Memory B cell (primary cell): ENCODE measurements around the gene SCAPER.

Source experiments
- ATAC-seq: fragments of 150-1000 bp; cut with Tn5 transposase; 2 replicates; pipeline ENCODE4 v1.10.0; 2021; ENCODE audit warnings: low read depth, mild to moderate bottlenecking, moderate library complexity
- DNase-seq, 2 donors: peaks; one replicate each; pipeline ENCODE4 v3.0.0; 2022; ENCODE audit warnings: low spot score in 2 of 2
- H3K27ac Mint-ChIP-seq: one replicate; pipeline ENCODE4 v1.8.0; 2022; ENCODE audit warnings: mild to moderate bottlenecking, moderate library complexity, mixed read lengths
- H3K27me3 Mint-ChIP-seq: one replicate; pipeline ENCODE4 v1.8.0; 2022; ENCODE audit warnings: mixed read lengths
- H3K36me3 Mint-ChIP-seq: one replicate; pipeline ENCODE4 v1.8.0; 2022; ENCODE audit warnings: mild to moderate bottlenecking, mixed read lengths
- H3K4me1 Mint-ChIP-seq: one replicate; pipeline ENCODE4 v1.8.0; 2022; ENCODE audit warnings: mixed read lengths
- H3K4me3 Mint-ChIP-seq: one replicate; pipeline ENCODE4 v1.8.0; 2022; ENCODE audit warnings: mild to moderate bottlenecking, moderate library complexity, mixed read lengths
- H3K9me3 Mint-ChIP-seq: one replicate; pipeline ENCODE4 v1.8.0; 2022; ENCODE audit warnings: mixed read lengths

Gene SCAPER

GRCh38 chr15:76377751-76378150 is 527.4 kb downstream of the SCAPER start:
- Mint-ChIP-seq H3K36me3 (peaks cover 23% of the 10 kb centered on the region), H3K9me3 (peaks cover 2% of the 10 kb centered on the region), H3K27me3 (no peaks in the 10 kb centered on the region), H3K4me1 (no peaks in the 10 kb centered on the region), H3K27ac (no peak overlapping the region), H3K4me3 (no peak overlapping the region)
- no peak for DNase-seq
- no peak for ATAC-seq

DNA sequence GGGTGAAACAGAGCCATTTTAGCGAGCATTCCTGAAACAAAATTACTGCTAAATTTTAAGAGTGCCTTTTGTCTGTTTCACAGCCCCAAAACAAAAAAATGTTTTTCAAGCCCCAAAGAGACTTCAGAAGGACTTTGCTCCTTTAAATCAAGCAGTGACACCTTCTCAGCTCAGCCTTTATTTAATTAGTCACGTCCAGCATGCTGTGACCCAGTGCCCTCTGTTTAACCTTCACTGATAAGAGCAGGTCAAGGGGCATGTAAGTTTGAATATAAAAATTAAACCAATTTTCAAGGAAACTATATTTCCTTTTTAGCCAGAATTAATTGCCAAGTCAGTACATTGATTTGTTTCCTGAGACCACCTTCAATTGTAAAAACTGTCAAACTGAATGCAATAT is 527.9 kb downstream of the SCAPER start:
- Mint-ChIP-seq H3K36me3 (peaks cover 25% of the 10 kb centered on the region), H3K27me3 (no peaks in the 10 kb centered on the region), H3K4me1 (no peaks in the 10 kb centered on the region), H3K9me3 (peaks cover 2% of the 10 kb centered on the region), H3K4me3 (no peak overlapping the region), H3K27ac (no peak overlapping the region)
- ATAC-seq, result no peak
- no peak for DNase-seq

DNA sequence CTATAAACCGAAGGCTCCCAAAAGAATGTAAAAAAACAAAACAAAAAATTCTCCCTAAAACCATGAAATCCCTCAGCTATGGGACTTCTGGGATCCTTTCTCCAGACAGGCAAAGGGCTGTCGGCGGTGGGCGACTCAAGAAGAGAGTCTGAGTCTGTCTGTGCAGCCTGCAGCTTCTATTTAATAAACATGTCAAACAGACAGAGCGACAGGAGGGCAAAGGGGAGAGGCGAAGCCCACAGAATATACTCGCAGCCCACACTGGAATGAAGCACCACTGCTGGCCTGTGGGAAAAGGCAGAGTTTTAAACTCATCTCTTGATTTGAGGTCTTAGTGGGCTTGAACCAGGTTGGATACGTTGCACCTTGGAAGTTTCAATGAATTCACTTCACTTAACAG is 528.3 kb downstream of the SCAPER start:
- H3K27me3 Mint-ChIP-seq, result no peaks in the 10 kb centered on the region
- no peak overlapping the region for H3K27ac Mint-ChIP-seq
- peaks cover 26% of the 10 kb centered on the region for H3K36me3 Mint-ChIP-seq
- H3K4me3 Mint-ChIP-seq, result no peak overlapping the region
- DNase-seq, result no peak
- ATAC-seq, result no peak
- H3K9me3 Mint-ChIP-seq, result peaks cover 2% of the 10 kb centered on the region
- H3K4me1 Mint-ChIP-seq, result no peaks in the 10 kb centered on the region

DNA sequence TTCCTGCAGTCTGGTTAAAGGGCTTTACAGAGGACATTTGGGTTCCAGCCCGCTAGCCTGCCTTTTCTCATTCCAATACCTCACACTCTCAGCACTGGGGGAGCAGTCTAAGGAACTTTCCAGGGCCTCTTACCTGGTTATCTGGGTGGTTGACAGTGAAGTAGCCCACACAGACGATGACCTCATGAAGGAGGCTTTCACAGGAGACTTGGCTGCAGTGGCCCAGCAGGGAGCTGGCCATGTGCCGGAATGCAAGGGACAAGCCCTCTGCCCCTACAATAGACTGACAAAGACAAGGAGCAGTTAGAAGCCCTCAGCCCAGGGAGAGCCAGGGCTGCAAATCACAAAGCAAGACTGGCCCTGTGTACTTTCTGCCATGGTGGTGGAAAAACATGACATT is 529.1 kb downstream of the SCAPER start:
- no peak overlapping the region for H3K27ac Mint-ChIP-seq
- peaks cover 2% of the 10 kb centered on the region for H3K9me3 Mint-ChIP-seq
- H3K4me1 Mint-ChIP-seq, result no peaks in the 10 kb centered on the region
- H3K4me3 Mint-ChIP-seq, result no peak overlapping the region
- H3K36me3 Mint-ChIP-seq, result peaks cover 23% of the 10 kb centered on the region
- H3K27me3 Mint-ChIP-seq, result no peaks in the 10 kb centered on the region
- DNase-seq (no peak), ATAC-seq (no peak)

DNA sequence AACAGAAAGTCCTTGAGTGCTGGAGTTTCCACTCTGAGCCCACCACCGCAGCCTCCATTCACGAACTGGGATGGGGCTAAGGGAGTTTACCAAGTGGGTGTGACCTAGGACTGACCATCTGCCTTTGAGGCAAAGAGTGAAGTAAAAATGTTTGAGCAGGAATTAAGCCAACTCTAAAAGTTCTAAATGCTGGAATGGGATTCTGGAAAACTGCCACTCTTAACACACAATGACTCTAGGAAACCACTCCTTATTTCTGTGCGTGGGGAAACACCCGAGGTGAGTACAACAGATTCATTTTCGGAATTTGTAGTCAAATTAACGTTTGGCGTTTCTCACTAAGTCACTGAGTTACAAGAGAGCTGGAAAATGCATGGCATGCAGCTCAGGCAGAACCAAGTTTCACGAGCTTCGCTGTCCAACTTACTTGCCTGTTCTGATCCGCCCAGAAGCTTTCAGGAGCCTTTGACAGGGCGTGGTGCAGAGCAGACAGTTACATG is 537.0 kb downstream of the SCAPER start:
- H3K27me3 Mint-ChIP-seq, result no peaks in the 10 kb centered on the region
- peaks cover 14% of the 10 kb centered on the region for H3K36me3 Mint-ChIP-seq
- ATAC-seq, result no peak
- H3K4me3 Mint-ChIP-seq, result no peak overlapping the region
- no peaks in the 10 kb centered on the region for H3K4me1 Mint-ChIP-seq
- H3K9me3 Mint-ChIP-seq, result no peaks in the 10 kb centered on the region
- no peak overlapping the region for H3K27ac Mint-ChIP-seq
- DNase-seq, result no peak

DNA sequence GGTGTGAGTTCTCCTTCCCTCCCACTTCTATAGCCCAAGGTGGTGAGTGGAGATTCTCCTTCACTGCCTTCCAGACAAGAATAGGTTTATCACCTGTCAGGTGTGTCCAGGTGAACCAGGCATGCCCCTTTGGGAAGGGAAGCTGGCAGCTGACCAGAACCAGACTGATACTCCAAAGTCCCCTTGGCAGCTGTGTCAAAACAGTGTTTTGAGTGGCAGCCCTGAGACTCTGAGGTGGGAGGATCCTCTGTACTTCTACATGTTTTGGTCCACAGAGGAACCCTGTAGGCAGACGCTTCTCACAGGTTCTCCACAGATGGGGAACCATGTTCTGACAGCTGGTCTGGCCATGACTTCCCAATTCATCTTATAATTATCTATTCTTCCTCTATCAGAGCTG is 538.4 kb downstream of the SCAPER start:
- Mint-ChIP-seq H3K27ac (no peak overlapping the region), H3K4me3 (no peak overlapping the region), H3K36me3 (peaks cover 12% of the 10 kb centered on the region), H3K27me3 (no peaks in the 10 kb centered on the region), H3K9me3 (no peaks in the 10 kb centered on the region), H3K4me1 (no peaks in the 10 kb centered on the region)
- DNase-seq, result no peak
- no peak for ATAC-seq

DNA sequence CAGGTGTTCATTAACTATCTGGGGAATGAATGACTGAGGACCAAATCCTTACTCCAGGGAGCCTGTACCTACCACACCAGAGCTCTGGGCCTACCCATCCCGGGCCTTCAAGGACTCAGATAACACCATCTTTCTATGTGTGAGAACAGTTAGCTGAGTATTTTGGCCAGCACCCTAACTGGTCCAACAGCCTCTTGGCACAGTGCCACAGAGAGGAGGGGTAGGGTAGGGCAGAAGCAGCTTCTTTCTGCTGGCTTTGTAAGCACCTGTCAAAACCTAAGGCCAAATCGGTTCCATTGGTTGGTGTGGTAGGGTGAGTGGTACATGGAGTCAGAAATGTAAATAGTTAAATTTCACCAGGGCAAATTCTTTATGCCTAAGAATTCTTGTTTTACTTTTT is 541.9 kb downstream of the SCAPER start:
- Mint-ChIP-seq H3K36me3 (peaks cover 12% of the 10 kb centered on the region), H3K27ac (no peak overlapping the region), H3K9me3 (no peaks in the 10 kb centered on the region), H3K27me3 (no peaks in the 10 kb centered on the region), H3K4me1 (no peaks in the 10 kb centered on the region), H3K4me3 (no peak overlapping the region)
- ATAC-seq (no peak), DNase-seq (no peak)

DNA sequence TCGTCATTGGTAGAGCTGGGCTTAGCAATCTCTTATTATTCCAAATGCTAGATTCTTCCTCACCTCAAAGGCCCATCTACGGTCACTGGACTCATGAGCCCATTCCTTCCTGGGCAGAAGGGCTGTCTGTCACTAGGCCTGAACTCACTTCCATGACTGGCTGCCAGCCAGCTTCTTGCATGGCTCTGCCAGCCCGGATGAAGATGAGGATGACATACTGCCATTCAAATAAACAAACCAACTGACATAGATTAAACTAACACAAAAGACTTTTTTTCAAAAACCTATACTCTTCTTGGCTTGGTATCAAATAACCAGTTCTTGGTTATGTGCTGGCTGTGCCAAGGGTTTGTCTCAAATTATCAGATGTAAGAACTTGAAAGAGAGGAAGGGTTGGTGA is 544.7 kb downstream of the SCAPER start:
- H3K9me3 Mint-ChIP-seq, result no peaks in the 10 kb centered on the region
- no peak overlapping the region for H3K27ac Mint-ChIP-seq
- no peaks in the 10 kb centered on the region for H3K27me3 Mint-ChIP-seq
- ATAC-seq, result no peak
- no peak overlapping the region for H3K4me3 Mint-ChIP-seq
- H3K4me1 Mint-ChIP-seq, result no peaks in the 10 kb centered on the region
- peaks cover 11% of the 10 kb centered on the region for H3K36me3 Mint-ChIP-seq
- no peak for DNase-seq

- Mint-ChIP-seq H3K4me3 (no peak overlapping the region), H3K27me3 (no peaks in the 10 kb centered on the region), H3K27ac (no peak overlapping the region), H3K9me3 (no peaks in the 10 kb centered on the region), H3K4me1 (no peaks in the 10 kb centered on the region), H3K36me3 (peaks cover 9% of the 10 kb centered on the region)
- ATAC-seq (no peak), DNase-seq (no peak)
Observed at GRCh38 chr15:76359152-76359551, 546.0 kb downstream of the SCAPER start.

GRCh38 chr15:76358453-76358852 is 546.7 kb downstream of the SCAPER start:
- H3K4me3 Mint-ChIP-seq, result no peak overlapping the region
- H3K27ac Mint-ChIP-seq, result no peak overlapping the region
- ATAC-seq, result no peak
- no peaks in the 10 kb centered on the region for H3K9me3 Mint-ChIP-seq
- no peaks in the 10 kb centered on the region for H3K27me3 Mint-ChIP-seq
- peaks cover 9% of the 10 kb centered on the region for H3K36me3 Mint-ChIP-seq
- H3K4me1 Mint-ChIP-seq, result no peaks in the 10 kb centered on the region
- DNase-seq, result no peak

GRCh38 chr15:76354823-76355440 is 550.2 kb downstream of the SCAPER start:
- Mint-ChIP-seq H3K27me3 (no peaks in the 10 kb centered on the region), H3K4me3 (no peak overlapping the region), H3K27ac (no peak overlapping the region), H3K9me3 (no peaks in the 10 kb centered on the region), H3K4me1 (no peaks in the 10 kb centered on the region), H3K36me3 (peaks cover 9% of the 10 kb centered on the region)
- no peak for DNase-seq
- no peak for ATAC-seq

DNA sequence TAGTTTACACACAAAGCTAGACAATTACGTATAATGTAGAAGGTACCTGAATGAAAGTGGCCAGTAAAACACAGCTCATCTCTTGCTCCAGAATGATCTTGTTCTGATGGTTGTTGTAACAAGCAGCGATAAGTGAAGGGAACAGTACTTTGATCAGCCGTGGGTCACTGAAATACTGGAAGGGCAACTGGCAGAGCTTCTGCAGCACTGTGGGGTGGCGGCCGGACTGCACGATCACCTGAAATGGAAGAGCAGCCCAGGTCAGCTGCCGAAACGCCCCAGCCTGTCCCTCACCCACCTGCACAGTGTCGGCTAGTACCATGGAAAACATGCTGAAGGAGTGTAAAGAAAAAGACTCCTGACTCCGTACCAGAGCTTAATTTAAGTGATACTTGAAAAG is 551.2 kb downstream of the SCAPER start:
- no peak for DNase-seq
- H3K27ac Mint-ChIP-seq, result no peak overlapping the region
- no peaks in the 10 kb centered on the region for H3K9me3 Mint-ChIP-seq
- H3K4me1 Mint-ChIP-seq, result no peaks in the 10 kb centered on the region
- no peak for ATAC-seq
- peaks cover 7% of the 10 kb centered on the region for H3K36me3 Mint-ChIP-seq
- H3K4me3 Mint-ChIP-seq, result no peak overlapping the region
- no peaks in the 10 kb centered on the region for H3K27me3 Mint-ChIP-seq

GRCh38 chr15:76353023-76353577 is 552.0 kb downstream of the SCAPER start:
- H3K4me1 Mint-ChIP-seq, result no peaks in the 10 kb centered on the region

GRCh38 chr15:76349301-76350070 is 555.7 kb downstream of the SCAPER start:
- peaks cover 9% of the 10 kb centered on the region for H3K27me3 Mint-ChIP-seq
- no peak for DNase-seq
- H3K4me1 Mint-ChIP-seq, result peaks cover 7% of the 10 kb centered on the region
- no peaks in the 10 kb centered on the region for H3K9me3 Mint-ChIP-seq
- ATAC-seq, result no peak
- H3K27ac Mint-ChIP-seq, result no peak overlapping the region
- H3K36me3 Mint-ChIP-seq, result peaks cover 9% of the 10 kb centered on the region
- H3K4me3 Mint-ChIP-seq, result no peak overlapping the region

More at GRCh38 chr15:76353023-76353577, 552.0 kb downstream of the SCAPER start:
- Mint-ChIP-seq H3K9me3 (no peaks in the 10 kb centered on the region), H3K27me3 (no peaks in the 10 kb centered on the region), H3K27ac (no peak overlapping the region), H3K36me3 (peaks cover 9% of the 10 kb centered on the region), H3K4me3 (no peak overlapping the region)
- ATAC-seq (no peak), DNase-seq (no peak)
